Neuronal stem cell (in vitro differentiated cells): Measurements from ENCODE around the gene VDAC1.
"Not testable (repeated sequence)": the region's sequence is repeated elsewhere in the genome, so short reads cannot be mapped to it uniquely, and the experiment has no call there.

Experiments
- DNase-seq: peaks from one replicate; pipeline ENCODE4 v3.0.0-alpha.2; 2013; ENCODE audit warnings: low spot score
- H2AFZ ChIP-seq: one replicate; pipeline ENCODE4 v1.6.1; 2013; ENCODE audit warnings: mild to moderate bottlenecking, low read length, inconsistent platforms
- H2AK5ac ChIP-seq: 2 replicates; pipeline ENCODE4 v1.6.1; 2013; ENCODE audit warnings: low read depth, mild to moderate bottlenecking, inconsistent platforms, low read length, moderate library complexity, mixed read lengths
- H2BK120ac ChIP-seq: 2 replicates; pipeline ENCODE4 v1.6.1; 2013; ENCODE audit warnings: low read depth, mild to moderate bottlenecking, inconsistent platforms, low read length, moderate library complexity, mixed read lengths
- H2BK12ac ChIP-seq: one replicate; pipeline ENCODE4 v1.6.1; 2013; ENCODE audit warnings: low read length, inconsistent platforms
- H2BK15ac ChIP-seq: 2 replicates; pipeline ENCODE4 v1.6.1; 2013; ENCODE audit warnings: mild to moderate bottlenecking, low read length, inconsistent platforms, mixed read lengths
- H2BK5ac ChIP-seq: one replicate; pipeline ENCODE4 v1.6.1; 2013; ENCODE audit warnings: inconsistent platforms, mild to moderate bottlenecking, low read length, moderate library complexity
- H3K14ac ChIP-seq: one replicate; pipeline ENCODE4 v1.6.1; 2013; ENCODE audit warnings: low read length, inconsistent platforms
- H3K18ac ChIP-seq: 2 replicates; pipeline ENCODE4 v1.6.1; 2013; ENCODE audit warnings: low read length, inconsistent platforms
- H3K23ac ChIP-seq: 2 replicates; pipeline ENCODE4 v1.6.1; 2013; ENCODE audit warnings: low read depth, mild to moderate bottlenecking, mixed read lengths, low read length, inconsistent platforms; ENCODE audit not compliant: poor library complexity
- H3K27ac ChIP-seq: replicated peaks from 3 replicates; pipeline ENCODE4 v1.5.1; 2013; ENCODE audit warnings: low read length, inconsistent platforms
- H3K27me3 ChIP-seq, 3 experiments: 2 replicates each; pipeline ENCODE4 v1.6.1; 2013; ENCODE audit warnings: low read length in 3 of 3, mild to moderate bottlenecking in 2 of 3, inconsistent platforms in 1 of 3, low read depth in 1 of 3, mixed read lengths in 1 of 3, moderate library complexity in 1 of 3; ENCODE audit not compliant: control insufficient read depth in 3 of 3, insufficient read depth in 3 of 3
- H3K36me3 ChIP-seq, 2 donors: replicated peaks in 1 of 2; 2 replicates each; pipeline ENCODE4 v1.6.1; 2013; ENCODE audit warnings: low read length in 2 of 2; ENCODE audit not compliant: control insufficient read depth in 2 of 2, insufficient read depth in 2 of 2
- H3K4ac ChIP-seq: 2 replicates; pipeline ENCODE4 v1.6.1; 2013; ENCODE audit warnings: inconsistent platforms, mild to moderate bottlenecking, low read length, moderate library complexity
- H3K4me1 ChIP-seq, 2 donors: 1 replicate in 1 of 2; 2 replicates in 1 of 2; pipeline ENCODE4 v1.6.1; 2013; ENCODE audit warnings: low read length in 2 of 2, low read depth in 1 of 2; ENCODE audit not compliant: control insufficient read depth in 2 of 2, insufficient read depth in 1 of 2
- H3K4me2 ChIP-seq: one replicate; pipeline ENCODE4 v1.6.1; 2013; ENCODE audit warnings: mild to moderate bottlenecking, low read length, inconsistent platforms; ENCODE audit not compliant: insufficient read depth, poor library complexity, severe bottlenecking
- H3K4me3 ChIP-seq, 2 donors: 2 replicates each; pipeline ENCODE4 v1.5.1; 2013; ENCODE audit warnings: low read length in 2 of 2, mild to moderate bottlenecking in 2 of 2, inconsistent platforms in 1 of 2, moderate library complexity in 1 of 2
- H3K79me1 ChIP-seq: one replicate; pipeline ENCODE4 v1.6.1; 2013; ENCODE audit warnings: low read depth, mild to moderate bottlenecking, inconsistent platforms, low read length, moderate library complexity
- H3K9ac ChIP-seq: one replicate; pipeline ENCODE4 v1.6.1; 2013; ENCODE audit warnings: mild to moderate bottlenecking, low read depth, low read length, inconsistent platforms; ENCODE audit not compliant: poor library complexity
- H3K9me3 ChIP-seq, 2 donors: replicated peaks in 1 of 2; 2 replicates each; pipeline versions ENCODE3 to v1.6.1; 2013; ENCODE audit warnings: low read length in 2 of 2, mild to moderate bottlenecking in 2 of 2, inconsistent platforms in 1 of 2, low read depth in 1 of 2, mixed read lengths in 1 of 2, moderate library complexity in 1 of 2; ENCODE audit not compliant: control insufficient read depth in 2 of 2, insufficient read depth in 1 of 2
- H4K8ac ChIP-seq: one replicate; pipeline ENCODE4 v1.6.1; 2013; ENCODE audit warnings: low read depth, mild to moderate bottlenecking, inconsistent platforms, low read length, moderate library complexity
- H4K91ac ChIP-seq: one replicate; pipeline ENCODE4 v1.6.1; 2013; ENCODE audit warnings: low read length, low read depth, mild to moderate bottlenecking, inconsistent platforms; ENCODE audit not compliant: poor library complexity
- WGBS, 2 donors: extraction: QIAGEN DNeasy Blood & Tissue Kit; methylation state at CpG; one replicate each; pipeline ENCODE4 v1.1.7; 2013; ENCODE audit warnings: missing lambda C conversion rate in 2 of 2, mixed read lengths in 1 of 2; ENCODE audit not compliant: insufficient read length in 2 of 2, insufficient replicate concordance in 1 of 2; ENCODE audit errors: extremely low coverage in 2 of 2; 5-methylcytosine and 5-hydroxymethylcytosine counted together

Gene VDAC1

GRCh38 chr5:133938039-133938821 is 66.5 kb downstream of the VDAC1 start:
- Histone ChIP-seq H3K23ac (no peak overlapping the region), H3K4me1 (peaks cover 0 to 1% of the 10 kb centered on the region in 2 donors), H3K27ac (no peak overlapping the region), H3K4me2 (no peak overlapping the region), H3K18ac (no peak overlapping the region), H2AFZ (no peak overlapping the region), H3K9me3 (no peaks in the 10 kb centered on the region), H3K4me3 (no peak overlapping the region), H3K36me3 (no peaks in the 10 kb centered on the region), H3K4ac (no peak overlapping the region), H3K79me1 (no peaks in the 10 kb centered on the region), H3K9ac (no peak overlapping the region), H2AK5ac (no peak overlapping the region), H4K8ac (no peak overlapping the region), H4K91ac (no peak overlapping the region), H2BK15ac (no peak overlapping the region), H3K14ac (no peak overlapping the region), H2BK5ac (no peak overlapping the region), H3K27me3 (peaks cover 0 to 7% (median 2%) of the 10 kb centered on the region in 3 experiments), H2BK120ac (no peak overlapping the region), H2BK12ac (no peak overlapping the region)
- WGBS, 2 donors, result no CpG with 5 or more reads among the region's 6 CpGs
- DNase-seq, result no peak

GRCh38 chr5:133937628-133938027 is 67.1 kb downstream of the VDAC1 start:
- H3K18ac ChIP-seq, H2BK5ac ChIP-seq, H3K27me3 ChIP-seq, DNase-seq, H3K27ac ChIP-seq, H2BK15ac ChIP-seq, H3K4me2 ChIP-seq, H4K8ac ChIP-seq, H3K36me3 ChIP-seq, H3K14ac ChIP-seq, H4K91ac ChIP-seq, H2BK12ac ChIP-seq, H3K9ac ChIP-seq, H3K4me1 ChIP-seq, H3K4me3 ChIP-seq, H3K4ac ChIP-seq, H2BK120ac ChIP-seq, H3K79me1 ChIP-seq, H2AK5ac ChIP-seq, H3K9me3 ChIP-seq, H3K23ac ChIP-seq, H2AFZ ChIP-seq: not testable (repeated sequence)
- WGBS, 2 donors, result no CpG with 5 or more reads among the region's 3 CpGs

GRCh38 chr5:133936651-133937015 is 68.1 kb downstream of the VDAC1 start:
- Histone ChIP-seq H2BK5ac (no peak overlapping the region), H3K4ac (no peak overlapping the region), H3K18ac (no peak overlapping the region), H2BK120ac (no peak overlapping the region), H2AFZ (no peak overlapping the region), H3K23ac (no peak overlapping the region), H3K14ac (no peak overlapping the region), H3K79me1 (no peaks in the 10 kb centered on the region), H3K9me3 (no peaks in the 10 kb centered on the region), H3K27ac (no peak overlapping the region), H4K8ac (no peak overlapping the region), H3K27me3 (peaks cover 0 to 2% (median 0%) of the 10 kb centered on the region in 3 experiments), H3K4me3 (no peak overlapping the region), H2BK15ac (no peak overlapping the region), H3K4me1 (peaks cover 0 to 1% of the 10 kb centered on the region in 2 donors), H2AK5ac (no peak overlapping the region), H4K91ac (no peak overlapping the region), H2BK12ac (no peak overlapping the region), H3K4me2 (no peak overlapping the region), H3K9ac (no peak overlapping the region), H3K36me3 (no peaks in the 10 kb centered on the region)
- no CpG with 5 or more reads among the region's 3 CpGs for WGBS, 2 donors
- no peak for DNase-seq

- not testable (repeated sequence) for H3K18ac ChIP-seq, H2BK12ac ChIP-seq, DNase-seq, H3K9ac ChIP-seq, H2AFZ ChIP-seq, H3K79me1 ChIP-seq, H4K8ac ChIP-seq, H2BK120ac ChIP-seq, H3K27ac ChIP-seq, H3K27me3 ChIP-seq, H3K23ac ChIP-seq, H2BK15ac ChIP-seq, H4K91ac ChIP-seq, H3K4me1 ChIP-seq, H3K4ac ChIP-seq, H3K9me3 ChIP-seq, H2AK5ac ChIP-seq, H2BK5ac ChIP-seq, H3K14ac ChIP-seq, H3K36me3 ChIP-seq, H3K4me2 ChIP-seq, H3K4me3 ChIP-seq
- WGBS, 2 donors, result no CpG with 5 or more reads among the region's 10 CpGs
These were observed 68.7 kb downstream of the VDAC1 start for GRCh38 chr5:133935991-133936650.
